ENCODE measurements around the gene GRIK5.
"Not testable (repeated sequence)": the region's sequence is repeated elsewhere in the genome, so short reads cannot be mapped to it uniquely, and the experiment has no call there.

DNA sequence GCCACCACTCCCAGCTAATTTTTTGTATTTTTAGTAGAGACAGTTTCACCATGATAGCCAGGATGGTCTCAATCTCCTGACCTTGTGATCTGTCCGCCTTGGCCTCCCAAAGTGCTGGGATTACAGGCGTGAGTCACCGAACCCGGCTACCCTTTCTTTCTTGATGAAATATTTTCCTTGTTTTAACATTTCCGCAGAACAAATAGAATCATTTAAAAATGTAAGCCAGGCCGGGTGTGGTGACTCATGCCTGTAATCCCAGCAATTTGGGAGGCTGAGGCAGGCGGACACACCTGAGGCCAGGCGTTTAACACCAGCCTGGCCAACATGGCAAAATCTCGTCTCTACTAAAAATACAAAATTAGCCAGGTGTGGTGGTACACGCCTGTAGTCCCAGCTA is 30.2 kb upstream of the GRIK5 start:
- not testable (repeated sequence) for TF ChIP-seq YY1 (IDR thresholded peaks at IDR 0.05; ENCODE audit: insufficient read depth, insufficient read length); SUZ12 (IDR thresholded peaks at IDR 0.05; ENCODE audit: extremely low read depth, insufficient read depth, insufficient read length); ZNF274 (IDR thresholded peaks at IDR 0.05; ENCODE audit: low read depth, low read length)

Data from NT2/D1 (cell line).